Activated CD4-positive, alpha-beta T cell treated with anti-CD3 and anti-CD28 coated beads for 36 hours (primary cell): Measurements from ENCODE around the gene MYH13. TPM values are rescaled to one million over a fixed set of nuclear protein-coding genes. Genes with fewer than 3 reads are reported as not detected.

Experiments used
- ATAC-seq: fragments of 200-7000 bp; cut with Tn5 transposase; one replicate; pipeline ENCODE4 v1.10.0; 2021; ENCODE audit warnings: mild to moderate bottlenecking, moderate library complexity
- CTCF ChIA-PET: fragments of 350-600 bp; sonication (Branson Sonifier 250); formaldehyde crosslinking; loops from one replicate; lab custom pipeline; 2021; ENCODE audit warnings: antibody characterized with exemption; lab: Charles Lee
- POLR2A ChIA-PET: fragments of 350-600 bp; sonication (Branson Sonifier 250); formaldehyde crosslinking; loops from one replicate; lab custom pipeline; 2021; ENCODE audit warnings: antibody characterized with exemption, inconsistent platforms; lab: Charles Lee
- DNase-seq: peaks from one replicate; pipeline ENCODE4 v3.0.0-alpha.2; 2020
- H3K27ac Mint-ChIP-seq: one replicate; pipeline ENCODE4 v1.8.0; 2021; ENCODE audit warnings: mixed read lengths
- H3K27me3 Mint-ChIP-seq: one replicate; pipeline ENCODE4 v1.8.0; 2021; ENCODE audit warnings: mixed read lengths
- H3K36me3 Mint-ChIP-seq: one replicate; pipeline ENCODE4 v1.8.0; 2021; ENCODE audit warnings: low read depth, mixed read lengths
- H3K4me1 Mint-ChIP-seq: one replicate; pipeline ENCODE4 v1.8.0; 2021; ENCODE audit warnings: mixed read lengths
- H3K4me3 Mint-ChIP-seq: one replicate; pipeline ENCODE4 v1.8.0; 2021; ENCODE audit warnings: mild to moderate bottlenecking, moderate library complexity, mixed read lengths
- H3K9me3 Mint-ChIP-seq: one replicate; pipeline ENCODE4 v1.8.0; 2021; ENCODE audit warnings: low read depth, mixed read lengths
- intact Hi-C, 2 experiments: fragments of 100-400 bp; cut with DNase I in 1 of 2; cut with micrococcal nuclease in 1 of 2; formaldehyde crosslinking; loops; one replicate each; pipeline versions ENCODE4 v1.14.2 to v1.15.1; 2022 to 2024; cut with DNase I, micrococcal nuclease
- total RNA-seq, 2 experiments: library from RNA; stranded (reverse); gene quantifications; one replicate each; pipeline ENCODE4 v1.2.3, GENCODE V29; 2021

MYH13 gene
- total RNA-seq, 2 experiments from 2014 or later = not detected

- no peaks in the 10 kb centered on the region for H3K4me1 Mint-ChIP-seq
- no peak overlapping the region for H3K4me3 Mint-ChIP-seq
- no peak for DNase-seq
- POLR2A ChIA-PET = no interaction called here
- H3K9me3 Mint-ChIP-seq = peaks cover 3% of the 10 kb centered on the region
- H3K27ac Mint-ChIP-seq = no peak overlapping the region
- H3K36me3 Mint-ChIP-seq = no peaks in the 10 kb centered on the region
- CTCF ChIA-PET = no interaction called here
- no peak for ATAC-seq
- H3K27me3 Mint-ChIP-seq = peaks cover 4% of the 10 kb centered on the region
- intact Hi-C loops = no loop called here
Observed at GRCh38 chr17:10271106-10271562, 101.7 kb downstream of the MYH13 start.

DNA sequence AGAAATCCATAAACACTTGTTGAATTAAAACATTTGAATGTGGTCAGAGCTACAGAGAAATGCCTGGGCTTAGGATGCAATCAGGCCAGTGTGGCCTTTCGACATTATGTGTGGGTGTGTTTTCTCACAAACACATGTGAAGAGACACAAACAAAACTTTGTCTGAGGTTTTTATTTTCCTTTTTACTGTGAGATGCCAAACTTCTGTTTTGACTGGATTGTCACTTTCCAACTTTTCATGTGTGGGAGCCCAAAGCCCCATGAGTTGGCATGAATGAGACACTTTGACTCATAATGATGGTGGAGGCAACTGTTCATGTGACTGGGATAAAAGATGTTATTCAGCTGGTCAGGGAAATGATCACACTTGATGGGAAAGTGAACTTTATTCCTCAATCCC, 102.5 kb downstream of the MYH13 start:
- Mint-ChIP-seq H3K4me3 (no peak overlapping the region), H3K36me3 (no peaks in the 10 kb centered on the region), H3K4me1 (no peaks in the 10 kb centered on the region), H3K9me3 (peaks cover 3% of the 10 kb centered on the region), H3K27ac (no peak overlapping the region), H3K27me3 (peaks cover 4% of the 10 kb centered on the region)
- intact Hi-C loops = no loop called here
- ATAC-seq (no peak), DNase-seq (no peak)
- ChIA-PET CTCF (no interaction called here), POLR2A (interaction anchor here (0.5 kb wide), 1 partner anchor 167 kb away, joined by 3 read pairs; no protein-coding TSS in a partner anchor)

DNA sequence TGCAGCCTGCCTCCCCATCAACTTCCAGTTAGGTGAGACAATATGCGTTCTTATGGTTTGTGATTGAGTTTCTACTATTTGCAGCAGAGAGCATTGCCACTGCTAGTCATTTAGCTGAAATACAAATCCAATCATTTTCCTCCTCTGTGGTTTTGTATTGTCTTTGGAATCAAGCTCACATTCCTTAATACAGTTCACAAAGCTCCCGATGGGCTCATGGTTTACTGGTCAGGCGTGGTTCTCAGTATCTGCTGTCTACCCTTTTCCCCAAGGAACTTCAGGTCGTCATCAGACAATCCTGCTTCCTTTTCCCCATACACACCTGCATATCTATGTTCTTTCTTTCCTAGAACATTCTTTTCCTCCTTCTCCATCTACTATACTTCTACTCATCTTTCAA, 104.8 kb downstream of the MYH13 start:
- ChIA-PET POLR2A (no interaction called here), CTCF (no interaction called here)
- intact Hi-C loops = no loop called here
- no peaks in the 10 kb centered on the region for H3K36me3 Mint-ChIP-seq
- no peaks in the 10 kb centered on the region for H3K4me1 Mint-ChIP-seq
- DNase-seq (no peak), ATAC-seq (no peak)
- peaks cover 3% of the 10 kb centered on the region for H3K9me3 Mint-ChIP-seq
- no peak overlapping the region for H3K27ac Mint-ChIP-seq
- no peak overlapping the region for H3K4me3 Mint-ChIP-seq
- peaks cover 4% of the 10 kb centered on the region for H3K27me3 Mint-ChIP-seq

DNA sequence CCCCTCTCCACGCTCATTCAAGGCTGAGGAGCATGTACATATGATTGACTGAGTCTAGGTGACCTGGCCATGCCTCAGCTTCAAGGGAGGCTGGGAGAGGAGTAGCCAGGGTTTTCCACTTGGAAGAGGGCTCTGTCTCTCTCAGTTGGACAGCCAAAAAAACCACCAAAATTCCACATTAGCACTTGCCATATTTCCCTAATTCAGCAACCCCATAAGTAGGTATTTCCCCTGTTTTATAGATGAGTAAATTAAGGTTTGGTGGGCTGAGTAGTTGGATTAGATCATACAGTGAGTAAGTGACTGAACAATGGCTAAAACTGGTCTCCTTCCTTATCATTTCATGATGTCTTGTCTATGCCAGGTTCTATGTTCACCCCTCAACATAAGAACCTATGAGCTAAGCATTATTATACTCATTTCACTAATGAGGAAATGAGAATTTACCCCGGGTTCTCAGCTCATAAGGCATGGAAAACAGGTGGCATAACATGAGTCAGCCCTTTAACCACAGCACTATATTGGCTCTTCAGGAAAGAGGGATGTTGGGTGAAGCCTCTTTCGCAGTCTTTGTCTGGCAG, 106.4 kb downstream of the MYH13 start:
- H3K4me3 Mint-ChIP-seq = no peak overlapping the region
- peaks cover 2% of the 10 kb centered on the region for H3K27me3 Mint-ChIP-seq
- ChIA-PET POLR2A (interaction anchor here (0.7 kb wide), 1 partner anchor 411 kb away, joined by 3 read pairs; no protein-coding TSS in a partner anchor), CTCF (no interaction called here)
- intact Hi-C loops = no loop called here
- H3K27ac Mint-ChIP-seq = no peak overlapping the region
- H3K36me3 Mint-ChIP-seq = no peaks in the 10 kb centered on the region
- H3K4me1 Mint-ChIP-seq = no peaks in the 10 kb centered on the region
- ATAC-seq (peak; percentile 39), DNase-seq (no peak)
- peaks cover 3% of the 10 kb centered on the region for H3K9me3 Mint-ChIP-seq

DNA sequence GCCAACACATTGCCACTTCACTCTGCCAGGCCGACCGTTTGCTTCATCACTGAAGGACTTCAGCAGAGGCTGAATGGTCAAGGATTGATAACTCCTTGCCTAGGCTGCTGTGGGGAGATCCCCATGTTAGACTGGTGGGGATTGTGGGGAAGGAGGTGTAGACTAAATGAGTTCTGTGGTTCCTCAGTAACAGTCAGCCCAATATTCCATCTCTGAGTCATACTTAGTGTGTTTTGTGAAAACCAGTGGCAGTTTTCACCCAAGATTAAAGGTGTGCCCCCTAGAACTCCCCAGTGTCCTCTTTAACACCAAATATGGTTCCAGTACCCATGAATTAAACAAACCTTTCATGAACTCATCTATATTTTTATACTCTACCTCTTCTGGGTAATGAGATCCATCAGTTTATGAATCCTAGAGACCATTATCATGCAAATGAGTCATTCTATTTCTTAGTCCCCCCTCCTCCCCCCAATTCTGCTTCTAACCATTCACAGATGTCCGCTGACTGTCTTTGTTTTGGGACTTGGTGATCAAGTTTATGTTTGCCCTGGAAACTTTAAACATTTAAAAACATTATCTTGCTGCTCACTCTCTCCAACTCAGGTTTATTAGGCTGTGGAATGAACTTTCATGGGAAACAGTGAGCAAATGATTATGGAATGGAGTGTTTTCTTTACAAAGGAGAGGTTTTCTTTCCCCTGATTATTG, 107.6 kb downstream of the MYH13 start:
- POLR2A ChIA-PET = no interaction called here
- DNase-seq = no peak
- Mint-ChIP-seq H3K4me3 (no peak overlapping the region), H3K27ac (no peak overlapping the region), H3K9me3 (peaks cover 3% of the 10 kb centered on the region), H3K4me1 (no peaks in the 10 kb centered on the region), H3K36me3 (no peaks in the 10 kb centered on the region), H3K27me3 (peaks cover 2% of the 10 kb centered on the region)
- intact Hi-C loops = no loop called here
- peak; percentile 42 for ATAC-seq
- CTCF ChIA-PET = no interaction called here

DNA sequence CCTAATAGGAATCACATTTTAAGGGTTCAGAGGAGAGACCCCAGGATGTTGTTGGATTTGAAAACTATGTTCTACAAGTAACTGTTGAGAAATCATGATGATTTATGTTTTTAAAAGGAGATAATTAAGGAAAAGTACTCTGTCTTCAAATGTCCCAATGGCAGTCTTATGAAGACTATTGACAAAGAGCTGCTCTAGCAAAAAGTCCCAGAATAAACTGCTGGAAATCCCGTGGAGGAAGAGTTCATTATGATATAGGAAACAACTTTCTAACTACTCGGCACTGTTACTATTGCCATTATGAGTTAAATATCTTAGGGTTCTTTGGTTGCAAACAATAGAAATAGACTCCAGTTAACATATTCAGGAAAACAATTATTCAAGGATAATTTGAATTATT, 108.8 kb downstream of the MYH13 start:
- intact Hi-C loops = no loop called here
- no peaks in the 10 kb centered on the region for H3K36me3 Mint-ChIP-seq
- no peak overlapping the region for H3K27ac Mint-ChIP-seq
- ATAC-seq (no peak), DNase-seq (no peak)
- H3K4me1 Mint-ChIP-seq = no peaks in the 10 kb centered on the region
- peaks cover 3% of the 10 kb centered on the region for H3K9me3 Mint-ChIP-seq
- ChIA-PET POLR2A (interaction anchor here (0.6 kb wide), 1 partner anchor 195 kb away, joined by 9 read pairs; no protein-coding TSS in a partner anchor), CTCF (no interaction called here)
- no peaks in the 10 kb centered on the region for H3K27me3 Mint-ChIP-seq
- H3K4me3 Mint-ChIP-seq = no peak overlapping the region

DNA sequence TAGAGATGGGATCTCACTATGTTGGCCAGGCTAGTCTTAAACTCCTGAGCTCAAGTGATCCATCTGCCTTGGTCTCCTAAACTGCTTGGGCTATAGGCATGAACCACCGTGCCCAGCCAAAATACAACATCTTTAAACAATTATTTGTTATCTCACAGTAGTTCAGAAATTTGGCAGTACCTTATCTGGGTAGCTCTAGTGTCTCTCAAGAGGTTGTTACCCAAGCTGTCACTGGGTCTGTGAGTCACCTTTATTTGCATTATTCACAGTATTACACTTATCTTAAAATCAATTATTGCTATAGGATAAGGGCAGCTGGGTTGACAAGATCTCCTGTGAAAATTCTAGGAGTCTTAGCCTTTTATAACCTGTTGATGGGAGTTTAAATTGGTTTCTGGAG, 110.4 kb downstream of the MYH13 start:
- ChIA-PET POLR2A (no interaction called here), CTCF (interaction anchor here (1.1 kb wide), 2 partner anchors 23 to 338 kb away, joined by 3 read pairs; no protein-coding TSS in a partner anchor)
- Mint-ChIP-seq H3K27ac (no peak overlapping the region), H3K4me1 (no peaks in the 10 kb centered on the region), H3K27me3 (no peaks in the 10 kb centered on the region), H3K9me3 (peaks cover 3% of the 10 kb centered on the region), H3K4me3 (no peak overlapping the region), H3K36me3 (no peaks in the 10 kb centered on the region)
- DNase-seq (no peak), ATAC-seq (no peak)
- intact Hi-C loops = no loop called here

GRCh38 chr17:10261098-10261497, 111.7 kb downstream of the MYH13 start:
- Mint-ChIP-seq H3K36me3 (no peaks in the 10 kb centered on the region), H3K27ac (no peak overlapping the region), H3K4me1 (no peaks in the 10 kb centered on the region), H3K9me3 (no peaks in the 10 kb centered on the region), H3K4me3 (no peak overlapping the region), H3K27me3 (peaks cover 1% of the 10 kb centered on the region)
- no peak for DNase-seq
- POLR2A ChIA-PET = no interaction called here
- CTCF ChIA-PET = no interaction called here
- ATAC-seq = no peak
- intact Hi-C loops = no loop called here

- DNase-seq = no peak
- CTCF ChIA-PET = interaction anchor here (0.5 kb wide), 1 partner anchor 305 kb away, joined by 3 read pairs; no protein-coding TSS in a partner anchor
- intact Hi-C loops = no loop called here
- no peaks in the 10 kb centered on the region for H3K36me3 Mint-ChIP-seq
- H3K9me3 Mint-ChIP-seq = no peaks in the 10 kb centered on the region
- POLR2A ChIA-PET = no interaction called here
- no peak overlapping the region for H3K27ac Mint-ChIP-seq
- peaks cover 13% of the 10 kb centered on the region for H3K27me3 Mint-ChIP-seq
- H3K4me3 Mint-ChIP-seq = no peak overlapping the region
- no peak for ATAC-seq
- H3K4me1 Mint-ChIP-seq = no peaks in the 10 kb centered on the region
Observed at GRCh38 chr17:10251212-10251948, 121.4 kb downstream of the MYH13 start.
